D721Med (cell line): Measurements from ENCODE around the gene STARD13.

Source experiments
- DNase-seq: peaks from one replicate; pipeline ENCODE4 v3.0.0; 2011; ENCODE audit warnings: low spot score; ENCODE audit not compliant: insufficient read length
- FAIRE-seq: peaks from 2 replicates; lab custom pipeline; 2011; peaks lifted over from hg19 to GRCh38; lab: Jason Lieb, UNC
- CTCF ChIP-seq: IDR thresholded peaks from 2 replicates; pipeline ENCODE4 v1.5.1; 2012; ENCODE audit warnings: mild to moderate bottlenecking, control low read depth; ENCODE audit not compliant: insufficient read depth; ENCODE audit errors: missing control alignments

Gene STARD13

DNA sequence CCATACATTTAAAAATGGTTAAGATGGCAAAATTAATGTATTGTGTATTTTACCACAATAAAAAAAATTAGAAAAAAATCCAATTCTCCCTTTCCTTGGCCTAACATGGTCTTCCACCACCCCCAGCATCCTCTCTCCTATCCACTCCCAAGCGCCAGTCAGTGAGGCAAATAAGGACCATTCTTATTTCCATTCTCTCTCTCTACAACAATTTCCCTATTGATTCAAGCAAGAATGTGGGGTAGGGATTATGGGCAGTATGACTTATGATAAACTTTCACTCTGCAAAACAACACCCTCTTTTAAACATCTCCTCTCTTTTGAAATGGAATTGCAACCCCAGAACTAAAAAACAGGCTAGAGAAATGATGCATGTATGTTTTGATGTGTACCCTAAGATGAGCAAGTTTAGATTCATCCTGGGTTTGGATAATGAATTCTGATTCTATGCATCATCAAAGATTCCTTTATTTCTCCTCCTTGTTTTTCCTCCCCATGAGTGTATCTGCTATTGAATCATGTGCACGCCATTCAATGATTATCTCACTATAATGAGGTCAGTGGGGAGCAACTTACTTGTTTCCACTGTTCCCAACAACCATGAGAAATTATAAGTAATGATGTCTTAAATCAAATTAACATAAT is 3.5 kb downstream of the STARD13 start:
- TF ChIP-seq CTCF, result no peak
- DNase-seq, result no peak
- no peak for FAIRE-seq

GRCh38 chr13:33280923-33281322 is 4.6 kb downstream of the STARD13 start:
- FAIRE-seq (no peak), DNase-seq (no peak)
- no peak for TF ChIP-seq CTCF

GRCh38 chr13:33280279-33280905 is 5.2 kb downstream of the STARD13 start:
- no peak for FAIRE-seq
- TF ChIP-seq CTCF, result no peak
- no peak for DNase-seq

DNA sequence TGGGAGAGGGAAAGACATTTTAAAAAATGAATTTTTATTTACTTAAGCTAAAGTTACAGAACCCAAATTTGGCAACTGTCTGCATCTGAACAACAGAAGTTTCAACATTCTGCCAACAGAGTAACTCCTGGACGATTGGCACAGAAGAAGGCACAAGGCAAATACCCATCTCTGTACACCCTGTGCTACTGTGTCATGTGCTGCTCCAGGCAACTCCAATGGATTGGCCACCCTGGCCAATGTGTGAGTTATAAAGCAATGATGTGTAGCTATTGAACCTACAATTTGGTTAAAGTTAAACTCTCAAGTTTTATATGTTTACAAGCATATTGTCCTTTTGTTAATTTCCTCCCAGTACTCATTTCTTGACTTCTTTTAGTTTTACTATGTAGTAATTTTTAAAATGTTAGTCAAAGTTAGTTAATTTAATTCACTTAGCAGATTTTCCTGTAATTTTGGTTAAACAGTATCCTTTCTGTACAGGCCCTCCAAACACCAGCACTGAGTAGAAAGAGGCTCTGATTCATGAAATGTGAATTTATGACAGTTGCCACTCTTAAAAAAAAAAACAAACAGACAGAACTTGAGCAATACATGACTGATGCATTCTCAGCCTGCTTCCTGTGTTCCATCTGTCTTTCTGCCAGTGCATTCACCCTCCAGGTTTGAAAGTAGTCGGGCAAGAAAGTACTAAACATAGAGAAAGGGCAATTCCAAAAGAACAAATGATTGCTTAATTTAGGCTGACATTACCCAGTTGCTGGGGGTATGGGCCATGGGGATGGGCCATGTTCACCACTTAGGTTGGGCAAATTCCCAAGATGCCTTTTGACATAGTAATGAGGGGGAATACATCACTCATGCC is 5.9 kb downstream of the STARD13 start:
- no peak for TF ChIP-seq CTCF
- no peak for DNase-seq
- FAIRE-seq, result no peak

DNA sequence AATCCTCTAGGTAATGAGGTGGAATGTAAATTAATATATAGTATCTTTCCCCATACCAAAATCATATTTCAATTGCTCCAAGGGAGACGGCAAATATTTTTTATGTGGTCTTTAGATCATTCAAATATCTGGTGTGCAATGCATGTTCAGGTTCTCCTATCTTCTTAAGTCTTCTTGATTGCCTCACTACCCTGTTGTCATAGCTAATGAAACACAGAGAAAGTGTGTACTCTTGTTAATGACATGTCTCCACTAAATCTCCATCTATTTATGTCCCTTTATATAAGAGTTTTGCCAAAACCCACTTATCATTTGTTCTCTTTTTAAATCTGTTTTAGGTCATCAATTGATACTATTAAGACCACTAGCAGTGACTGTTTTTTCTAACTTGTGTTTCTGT is 6.6 kb downstream of the STARD13 start:
- TF ChIP-seq CTCF, result no peak
- no peak for FAIRE-seq
- no peak for DNase-seq

GRCh38 chr13:33277946-33278345 is 7.6 kb downstream of the STARD13 start:
- FAIRE-seq (no peak), DNase-seq (no peak)
- no peak for TF ChIP-seq CTCF
